SW480 (cell line): Measurements from ENCODE around the gene TEAD1.

Source experiments
- DNase-seq: peaks from one replicate; pipeline ENCODE4 v3.0.0-alpha.2; 2016; ENCODE audit warnings: low spot score

The TEAD1 gene

DNA sequence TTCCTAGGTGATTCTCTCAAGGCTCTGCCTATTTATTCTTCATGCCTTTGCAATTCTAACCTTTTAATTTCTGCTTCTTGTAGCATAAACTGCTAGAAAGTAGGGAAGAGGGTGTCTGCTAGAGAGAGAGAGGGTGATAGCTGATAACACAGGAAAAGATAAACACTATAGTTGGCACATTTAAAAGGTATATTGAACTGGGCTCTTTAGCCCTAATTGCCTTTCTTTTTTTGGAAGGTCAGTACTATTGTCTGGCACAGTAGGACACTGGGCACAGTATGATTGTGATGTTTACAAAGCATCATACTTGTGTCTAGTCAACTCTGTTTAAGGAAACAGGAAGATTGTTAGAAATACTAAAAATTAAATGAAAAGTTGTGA lies 33.3 kb downstream of the TEAD1 start:
- no peak for DNase-seq

- no peak for DNase-seq
Observed at GRCh38 chr11:12711496-12711895, 37.3 kb downstream of the TEAD1 start.

GRCh38 chr11:12712132-12712531 lies 37.9 kb downstream of the TEAD1 start:
- DNase-seq = no peak

DNA sequence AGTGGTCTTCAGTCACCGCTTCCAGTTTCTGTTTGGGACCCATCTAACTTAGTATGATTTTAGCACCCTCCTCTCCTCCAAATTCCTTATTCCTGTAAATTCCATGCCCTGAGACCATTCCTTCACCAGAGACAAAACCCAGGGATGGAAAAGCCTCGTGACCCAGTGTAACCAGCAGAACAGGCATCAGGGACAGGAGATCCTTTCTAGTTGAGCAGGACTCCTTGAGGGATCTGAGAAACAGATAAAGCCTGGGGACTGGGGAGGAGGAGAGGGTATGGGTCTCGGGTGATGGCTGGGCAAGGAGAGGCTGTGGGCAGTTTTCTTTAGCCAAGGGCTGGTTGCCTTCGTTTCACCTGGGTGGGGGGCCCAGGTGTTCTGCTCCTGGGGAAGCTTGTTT lies 40.9 kb downstream of the TEAD1 start:
- no peak for DNase-seq

DNA sequence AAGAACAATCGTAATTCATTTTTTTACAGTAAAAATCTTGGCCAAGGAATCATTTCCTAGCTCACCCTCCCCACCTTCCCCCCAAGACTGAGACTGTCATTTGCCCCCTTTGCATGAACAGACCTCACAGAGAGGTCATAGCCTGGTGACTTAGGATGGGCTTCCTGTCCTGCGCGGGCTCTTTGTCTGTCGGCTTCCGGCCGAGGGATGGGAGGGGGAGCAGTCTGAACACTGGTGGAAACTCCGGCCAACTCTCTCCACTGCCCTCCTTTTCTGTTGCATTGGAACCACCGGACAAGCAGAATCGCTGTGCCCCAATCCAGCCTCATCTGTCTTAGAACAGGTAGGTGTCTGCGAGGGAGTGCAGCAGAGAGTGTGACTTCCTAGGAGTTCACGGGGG lies 41.7 kb downstream of the TEAD1 start:
- no peak for DNase-seq

GRCh38 chr11:12716816-12717215 lies 42.6 kb downstream of the TEAD1 start:
- peak; percentile 55 for DNase-seq

DNA sequence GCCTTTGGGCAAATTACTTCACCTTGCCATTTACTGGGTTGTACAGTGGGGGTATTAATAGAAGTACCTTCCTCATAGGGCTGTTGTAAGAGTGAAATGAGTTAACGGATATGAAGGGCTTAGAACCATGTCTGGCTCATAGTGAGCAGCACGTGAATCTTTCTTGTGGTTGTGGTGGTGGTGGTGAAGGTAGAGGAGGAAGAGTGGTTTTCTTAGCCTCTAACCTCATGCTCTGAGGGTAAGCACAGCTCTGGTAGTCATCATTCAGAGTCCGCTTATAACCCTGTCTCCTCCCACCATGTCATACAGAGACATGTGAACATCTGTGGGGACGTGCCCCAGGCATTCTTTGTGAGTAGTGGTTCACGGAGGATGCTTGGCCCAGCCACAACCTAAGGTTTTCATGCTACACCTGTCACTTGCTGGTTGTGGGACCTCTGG lies 43.6 kb downstream of the TEAD1 start:
- peak; percentile 88 for DNase-seq

GRCh38 chr11:12719221-12719620 lies 45.0 kb downstream of the TEAD1 start:
- peak; percentile 62 for DNase-seq

- DNase-seq = no peak
Observed at GRCh38 chr11:12721816-12722604, 47.8 kb downstream of the TEAD1 start.

- peak; percentile 82 for DNase-seq
Observed at GRCh38 chr11:12723421-12724300, 49.4 kb downstream of the TEAD1 start.

GRCh38 chr11:12724301-12725054 lies 50.3 kb downstream of the TEAD1 start:
- peak; percentile 98 for DNase-seq

- no peak for DNase-seq
Observed at GRCh38 chr11:12725055-12725862, 51.0 kb downstream of the TEAD1 start.

GRCh38 chr11:12725863-12726682 lies 51.9 kb downstream of the TEAD1 start:
- peak; percentile 85 for DNase-seq

DNA sequence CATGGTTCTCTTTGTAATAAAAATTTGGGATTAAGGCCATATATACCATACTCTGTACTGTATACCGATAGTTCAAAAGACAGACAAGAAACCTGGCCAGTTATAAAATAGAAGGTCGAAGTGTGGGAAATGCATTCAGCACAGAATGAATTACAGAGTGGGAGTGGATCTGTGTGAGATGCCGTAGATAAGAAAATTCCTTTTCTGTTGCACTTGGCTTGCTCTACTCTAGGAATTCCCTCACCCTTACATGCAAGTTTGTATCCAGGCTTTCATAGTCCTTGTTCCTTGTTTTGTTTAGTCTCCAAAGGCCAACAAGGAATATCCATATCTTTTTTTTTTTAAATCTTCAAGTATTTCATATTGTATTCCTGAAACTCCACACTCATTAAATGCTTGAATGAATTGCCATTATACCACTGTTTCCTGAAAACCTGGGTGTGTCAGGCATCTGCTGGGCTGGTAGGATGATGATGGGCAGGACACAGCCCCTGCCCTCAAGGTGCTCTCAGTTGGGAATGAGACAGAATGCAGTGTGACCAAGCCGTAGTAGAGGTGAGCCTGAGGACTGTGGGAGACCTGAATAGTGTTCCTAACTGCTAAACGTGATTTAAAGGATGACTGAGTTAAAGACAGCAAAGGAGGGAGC lies 53.5 kb downstream of the TEAD1 start:
- DNase-seq = no peak

GRCh38 chr11:12728417-12728816 lies 54.2 kb downstream of the TEAD1 start:
- DNase-seq = no peak

DNA sequence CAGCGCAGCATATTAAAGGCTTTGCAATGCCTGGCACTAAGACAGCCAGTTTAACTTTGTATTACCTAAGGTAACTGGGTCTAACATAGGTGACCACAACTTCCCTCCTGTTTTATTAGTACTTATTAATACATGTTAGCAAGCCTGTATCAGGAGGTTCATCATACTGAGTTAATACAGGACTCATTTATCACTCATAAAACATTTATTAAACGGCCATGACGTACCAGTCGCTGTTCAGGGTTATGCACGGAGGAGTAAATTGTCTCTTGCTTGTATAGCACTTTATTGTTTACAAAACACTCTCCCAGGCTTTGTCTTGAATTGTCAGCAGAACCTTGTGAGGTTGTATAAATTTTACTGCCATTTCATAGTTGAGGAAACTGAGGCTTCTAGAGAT lies 55.7 kb downstream of the TEAD1 start:
- DNase-seq = no peak

GRCh38 chr11:12731841-12732336 lies 57.7 kb downstream of the TEAD1 start:
- DNase-seq = no peak

DNA sequence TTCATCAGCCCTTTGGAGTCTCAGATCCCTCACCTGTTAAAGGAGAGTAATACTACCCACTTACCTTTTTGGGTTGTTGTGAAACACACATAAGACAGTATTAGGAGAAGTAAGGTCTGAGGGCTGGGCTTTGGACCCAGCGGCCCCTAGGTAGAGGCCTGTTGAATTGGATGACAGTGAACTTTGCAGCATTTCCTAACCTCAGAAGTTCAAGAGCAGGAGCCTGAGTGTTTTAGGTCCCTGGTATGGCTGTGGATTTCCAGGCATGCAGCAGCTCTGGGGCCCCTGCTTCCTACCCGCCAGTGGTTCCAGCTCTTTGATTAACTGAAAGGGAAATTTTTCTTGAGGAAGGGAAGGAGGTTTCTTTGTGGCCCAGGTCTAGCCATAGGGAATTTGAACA lies 58.9 kb downstream of the TEAD1 start:
- no peak for DNase-seq

DNA sequence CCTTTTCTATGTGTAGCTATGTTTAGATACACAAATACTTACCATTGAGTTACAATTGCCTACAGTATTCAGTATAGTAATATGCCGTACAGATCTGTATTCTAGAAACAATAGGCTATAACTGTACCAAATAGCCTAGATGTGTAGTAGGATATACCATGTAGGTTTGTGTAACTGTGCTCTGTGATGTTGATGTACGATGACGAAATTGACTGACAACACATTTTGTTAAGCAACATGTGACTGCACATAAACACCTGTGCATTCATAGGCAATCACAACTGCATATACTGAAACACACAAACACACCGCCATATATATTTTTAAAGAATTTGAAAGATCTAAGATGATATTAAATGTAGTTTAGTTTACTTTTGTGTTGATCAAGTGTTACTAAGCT lies 60.4 kb downstream of the TEAD1 start:
- no peak for DNase-seq

- no peak for DNase-seq
Observed at GRCh38 chr11:12735262-12735661, 61.0 kb downstream of the TEAD1 start.
